HG02588 (cell line): ENCODE data around the gene SIRT1.
"Not testable (repeated sequence)": the region's sequence is repeated elsewhere in the genome, so short reads cannot be mapped to it uniquely, and the experiment has no call there.

Experiments
- ATAC-seq: cut with Tn5 transposase; IDR thresholded peaks from one replicate; pipeline ENCODE4 v1.9.1; 2021; ENCODE audit warnings: mild to moderate bottlenecking, moderate library complexity; ENCODE audit not compliant: unreplicated experiment

SIRT1 gene

GRCh38 chr10:67884313-67884841 is at the start of gene SIRT1:
TSS of gene SIRT1 (plus strand) at chr10:67884656. CDS start at chr10:67884722, 66 bp downstream.
- peak; percentile 83 for ATAC-seq

DNA sequence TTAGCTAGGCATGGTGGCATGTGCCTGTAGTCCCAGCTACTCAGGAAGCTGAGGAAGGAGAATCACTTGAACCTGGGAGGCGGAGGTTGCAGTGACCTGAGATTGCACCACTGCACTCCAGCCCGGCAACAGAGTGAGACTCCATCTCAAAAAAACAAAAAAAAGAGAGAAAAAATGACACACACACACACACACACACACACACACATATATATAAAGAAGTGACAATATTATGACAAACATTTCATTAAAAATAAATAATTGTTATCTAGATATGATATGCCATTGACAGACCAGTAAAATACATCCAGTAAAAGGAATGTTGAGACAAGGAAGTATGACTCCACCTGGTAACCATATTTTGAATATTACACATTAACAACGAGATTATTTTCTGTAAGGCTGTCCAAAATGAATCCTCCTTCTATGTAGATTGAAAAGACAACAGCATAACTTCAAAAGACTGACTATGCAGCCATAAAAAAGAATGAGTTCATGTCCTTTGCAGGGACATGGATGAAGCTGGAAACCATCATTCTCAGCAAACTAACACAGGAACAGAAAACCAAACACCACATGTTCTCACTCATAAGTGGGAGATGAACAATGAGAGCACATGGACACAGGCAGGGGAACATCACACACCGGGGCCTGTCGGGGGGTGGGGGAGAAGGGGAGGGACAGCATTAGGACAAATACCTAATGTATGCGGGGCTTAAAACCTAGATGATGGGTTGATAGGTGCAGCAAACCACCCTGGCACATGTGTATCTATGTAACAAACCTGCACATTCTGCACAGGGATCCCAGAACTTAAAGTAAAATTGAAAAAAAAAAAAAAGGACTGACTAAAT is 48.7 kb upstream of the SIRT1 start:
- not testable (repeated sequence) for ATAC-seq

- ATAC-seq = no peak
Observed at GRCh38 chr10:67836488-67836887, 48.0 kb upstream of the SIRT1 start.

GRCh38 chr10:67836972-67837371 is 47.5 kb upstream of the SIRT1 start:
- ATAC-seq = no peak

DNA sequence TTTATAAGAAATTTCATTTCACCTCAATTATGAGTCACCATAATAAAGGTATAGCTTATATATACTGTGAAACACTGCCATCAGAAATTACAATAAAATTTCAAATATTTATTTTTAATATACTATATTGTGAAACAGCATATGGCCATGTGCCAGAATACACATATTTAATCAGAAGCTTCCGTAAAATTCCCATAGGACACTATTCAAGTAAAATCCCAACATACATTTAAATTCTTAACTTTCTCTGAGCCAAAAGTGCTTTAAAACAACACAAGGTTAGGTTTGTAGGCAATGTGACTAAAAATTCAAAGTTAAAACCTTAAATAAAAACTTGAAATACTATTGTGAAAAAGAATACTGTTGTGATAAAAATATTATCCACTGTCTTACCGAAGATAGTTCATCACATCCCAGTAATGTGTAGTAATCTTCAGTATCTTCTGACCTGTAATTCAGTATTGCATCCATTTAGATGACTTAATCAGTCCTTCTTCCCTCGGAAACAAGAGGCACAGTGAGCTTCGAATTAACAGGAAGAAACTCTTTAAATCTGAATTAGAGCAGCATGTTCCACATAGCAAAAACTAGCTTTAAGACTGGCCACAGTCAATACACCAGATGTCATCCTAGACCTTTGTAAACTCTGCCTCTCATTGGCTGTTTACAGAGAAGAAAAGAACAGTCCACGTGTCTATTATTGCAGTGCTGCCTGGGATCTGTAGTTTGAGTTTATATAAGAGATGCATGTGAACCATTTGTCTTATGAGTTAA is 46.7 kb upstream of the SIRT1 start, which contains the start of gene DNAJC12:
TSS of gene DNAJC12 (minus strand) at position 648 of the 774 bp plus-strand sequence. CDS start at position 471, 177 bp downstream.
- ATAC-seq = no peak

GRCh38 chr10:67839511-67839910 is 44.9 kb upstream of the SIRT1 start:
- ATAC-seq = not testable (repeated sequence)

GRCh38 chr10:67839951-67840350 is 44.5 kb upstream of the SIRT1 start:
- ATAC-seq = no peak

- no peak for ATAC-seq
Observed at GRCh38 chr10:67841737-67842136, 42.7 kb upstream of the SIRT1 start.

- ATAC-seq = no peak
Observed at GRCh38 chr10:67843284-67843683, 41.2 kb upstream of the SIRT1 start.

DNA sequence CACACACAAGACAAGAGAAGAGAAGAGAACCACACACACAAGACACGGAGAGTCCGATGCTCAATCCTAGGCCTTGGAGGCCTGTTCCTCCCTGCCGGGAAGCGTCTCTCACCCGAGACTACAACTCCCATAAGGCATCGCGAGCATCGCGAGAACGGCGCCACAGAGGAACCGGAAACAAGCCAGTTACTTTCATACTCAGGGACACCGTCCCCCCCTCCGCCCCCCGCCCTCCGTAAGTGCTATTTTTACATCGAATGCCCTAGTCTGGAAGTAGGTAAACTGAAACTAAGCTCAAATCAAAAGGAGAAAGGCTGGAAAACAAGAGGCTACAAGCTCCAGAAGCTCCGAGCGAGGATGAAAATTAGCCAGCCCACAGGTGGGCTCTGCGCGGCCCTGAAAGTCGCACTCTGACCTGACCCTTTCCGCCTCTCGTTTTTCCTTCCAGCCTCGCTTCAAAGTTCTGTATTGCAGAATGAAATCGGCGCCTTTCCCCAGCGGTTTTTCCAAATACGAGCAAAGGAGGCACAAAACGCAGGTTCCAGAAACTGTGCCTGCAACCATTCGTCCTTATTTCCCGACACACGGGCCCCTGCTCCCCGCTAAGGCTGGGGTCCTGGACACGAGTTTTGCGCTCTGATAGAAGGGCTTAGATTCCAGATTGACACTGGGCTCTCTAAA is 35.0 kb upstream of the SIRT1 start:
- ATAC-seq = peak; percentile 95

GRCh38 chr10:67851186-67851585 is 33.3 kb upstream of the SIRT1 start:
- no peak for ATAC-seq

DNA sequence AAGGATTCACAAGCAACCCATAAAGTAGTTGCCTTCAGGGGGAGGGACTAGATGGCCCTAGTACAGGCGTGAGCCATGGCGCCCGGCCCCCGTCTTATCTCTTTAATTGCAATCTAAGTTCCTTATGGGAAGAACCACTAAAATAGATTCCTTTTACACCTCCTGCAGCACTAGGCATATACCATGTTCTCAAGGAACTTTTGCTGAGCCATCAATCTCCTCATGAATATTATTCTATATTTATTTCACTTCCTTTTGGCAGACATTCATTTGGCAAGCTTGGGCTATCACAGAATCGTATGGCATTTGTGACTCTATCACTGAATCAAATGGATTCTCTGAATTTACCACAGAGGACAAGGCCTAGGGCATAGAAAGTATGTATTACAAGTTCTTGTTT is 31.7 kb upstream of the SIRT1 start:
- ATAC-seq = no peak

DNA sequence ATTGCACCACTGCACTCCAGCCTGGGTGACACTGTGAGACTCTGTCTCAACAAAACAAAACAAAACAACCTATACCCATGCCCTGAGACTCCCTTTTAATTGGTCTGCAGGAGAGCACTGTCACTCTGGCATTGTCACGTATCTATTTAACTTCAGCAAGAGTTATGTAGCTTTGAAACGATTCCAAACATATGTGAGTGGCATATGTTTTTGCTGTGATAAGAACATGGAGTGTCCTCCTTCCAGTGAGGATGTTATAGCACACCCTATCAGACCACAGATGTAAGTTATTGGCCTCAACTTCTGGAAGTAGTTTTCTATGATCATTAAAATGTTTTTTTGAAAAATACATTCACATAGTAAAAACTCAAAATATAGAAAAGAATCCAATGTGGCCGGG is 30.9 kb upstream of the SIRT1 start:
- no peak for ATAC-seq

DNA sequence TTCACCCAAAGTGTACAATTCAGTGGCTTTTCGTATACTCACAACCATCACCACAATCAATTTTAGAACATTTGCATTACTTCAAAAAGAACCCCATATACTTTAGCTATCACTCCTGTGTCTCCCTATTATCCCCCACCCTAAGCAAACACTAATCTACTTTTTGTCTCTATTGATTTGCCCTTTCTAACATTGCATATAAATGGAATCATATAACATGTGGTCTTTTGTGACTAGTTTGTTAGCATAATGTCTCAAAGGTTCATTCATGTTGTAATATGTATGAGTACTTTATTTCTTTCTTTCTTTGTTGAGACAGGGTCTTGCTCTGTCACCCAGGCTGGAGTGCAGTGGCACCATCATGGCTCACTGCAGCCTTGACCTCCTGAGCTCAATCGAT is 25.5 kb upstream of the SIRT1 start:
- no peak for ATAC-seq

DNA sequence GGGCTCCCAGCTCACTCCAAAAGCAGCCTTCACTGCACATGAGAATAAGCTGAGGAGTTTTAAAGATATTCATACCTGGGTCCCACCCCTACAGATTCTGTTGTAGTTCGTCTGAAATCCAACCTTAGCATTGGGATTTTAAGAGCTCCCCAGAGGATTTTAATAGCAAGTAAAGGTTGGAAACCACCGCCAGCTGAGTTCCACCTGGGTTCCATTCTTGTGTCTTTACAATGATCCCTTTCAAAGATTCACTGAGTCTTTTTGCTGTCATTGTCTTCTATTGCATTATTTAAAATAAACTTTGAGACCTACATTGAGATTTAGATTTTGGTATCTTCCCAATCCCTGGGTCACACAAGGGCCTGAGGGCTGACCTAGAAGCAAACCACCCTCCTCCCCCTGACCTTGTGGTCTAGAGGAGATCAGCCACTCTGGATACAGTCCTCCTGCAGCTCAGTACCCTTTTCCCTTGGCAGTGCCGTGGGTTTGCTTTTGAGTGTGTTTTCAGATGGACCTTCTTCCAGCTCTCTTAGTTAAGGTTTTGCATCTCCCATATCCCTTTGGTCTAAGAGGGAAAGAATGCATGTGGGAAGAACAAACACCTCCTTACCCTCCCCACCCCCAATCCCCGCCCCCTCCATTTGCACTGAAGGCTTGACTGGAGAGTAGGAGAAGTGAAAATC is 22.6 kb upstream of the SIRT1 start:
- ATAC-seq = no peak

DNA sequence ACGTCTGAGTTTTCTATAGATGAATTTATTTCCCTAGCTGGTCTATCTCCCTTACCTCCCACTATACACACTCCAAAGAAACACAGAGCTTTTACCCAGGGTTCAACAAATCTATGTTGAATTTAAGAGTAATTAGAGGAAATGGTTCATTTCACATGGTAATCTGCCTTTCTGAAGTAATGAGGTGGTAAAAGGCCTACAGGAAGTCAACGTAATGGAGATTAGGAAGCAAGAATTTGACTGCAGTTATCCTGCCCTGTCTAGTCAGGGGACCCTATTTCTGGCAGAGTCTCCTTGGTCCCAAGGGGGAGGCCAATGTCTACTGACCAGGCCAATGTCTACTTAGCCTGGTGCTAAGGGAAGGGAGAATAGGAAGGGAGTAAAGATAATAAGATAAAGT is 21.4 kb upstream of the SIRT1 start:
- ATAC-seq = no peak

- no peak for ATAC-seq
Observed at GRCh38 chr10:67864607-67865371, 19.7 kb upstream of the SIRT1 start.

DNA sequence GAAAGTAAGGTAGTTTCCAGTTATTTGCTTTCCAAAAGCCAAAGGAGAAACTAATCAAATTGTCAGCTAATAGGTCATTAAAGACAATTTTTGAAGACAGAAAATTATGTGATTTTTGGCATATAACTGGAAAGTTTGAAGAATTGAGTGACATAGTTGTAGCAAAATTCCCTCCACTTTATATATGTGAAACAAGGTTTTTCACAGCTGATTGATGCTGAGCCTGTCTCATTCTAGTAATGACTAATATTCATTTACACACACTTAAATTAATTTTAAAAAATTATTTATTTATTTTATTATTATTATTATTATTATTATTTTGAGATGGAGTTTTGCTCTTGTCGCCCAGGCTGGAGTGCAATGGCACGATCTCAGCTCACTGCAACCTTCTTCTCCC is 16.3 kb upstream of the SIRT1 start:
- ATAC-seq = no peak

DNA sequence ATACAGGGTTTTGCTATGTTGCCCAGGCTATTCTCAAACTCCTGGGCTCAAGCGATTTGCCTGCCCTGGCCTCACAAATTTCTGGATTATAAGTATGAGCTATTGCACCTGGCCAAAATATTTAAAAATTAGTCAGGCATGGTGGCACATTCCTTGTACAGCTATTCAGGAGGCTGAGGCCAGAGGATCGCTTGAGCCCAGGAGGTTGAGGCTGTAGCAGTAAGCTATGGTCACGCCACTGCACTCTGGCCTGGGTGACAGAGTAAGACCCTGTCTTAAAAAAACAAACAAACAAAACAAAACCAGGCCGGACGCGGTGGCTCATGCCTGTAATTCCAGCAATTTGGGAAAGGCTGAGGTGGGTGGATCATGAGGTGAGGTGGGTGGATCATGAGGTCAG is 14.5 kb upstream of the SIRT1 start:
- no peak for ATAC-seq
